BE2C (cell line): ENCODE data around the gene LMAN2L.

Source experiments
- DNase-seq: peaks from one replicate; pipeline ENCODE4 v3.0.0-alpha.2; 2020
- H3K27me3 ChIP-seq: fragments of 250-450 bp; sonication (Bioruptor Pico); 2 replicates; pipeline ENCODE4 v1.5.1; 2020; ENCODE audit warnings: mild to moderate bottlenecking
- H3K36me3 ChIP-seq: fragments of 250-450 bp; sonication (Bioruptor Pico); 2 replicates; pipeline ENCODE4 v1.5.1; 2020; ENCODE audit warnings: mild to moderate bottlenecking
- H3K4me1 ChIP-seq: fragments of 250-450 bp; sonication (Bioruptor Pico); 2 replicates; pipeline ENCODE4 v1.5.1; 2020
- H3K4me3 ChIP-seq: 2 replicates; pipeline ENCODE4 v1.5.1; 2011; ENCODE audit warnings: low read depth, low read length
- H3K9me3 ChIP-seq: fragments of 250-450 bp; sonication (Bioruptor Pico); 2 replicates; pipeline ENCODE4 v1.5.1; 2020
- TF ChIP-seq, protein P1 (sequence below): IDR thresholded peaks from 2 replicates; pipeline ENCODE4 v1.5.1; 2012; ENCODE audit warnings: mild to moderate bottlenecking, low read depth, low read length

Gene LMAN2L

DNA sequence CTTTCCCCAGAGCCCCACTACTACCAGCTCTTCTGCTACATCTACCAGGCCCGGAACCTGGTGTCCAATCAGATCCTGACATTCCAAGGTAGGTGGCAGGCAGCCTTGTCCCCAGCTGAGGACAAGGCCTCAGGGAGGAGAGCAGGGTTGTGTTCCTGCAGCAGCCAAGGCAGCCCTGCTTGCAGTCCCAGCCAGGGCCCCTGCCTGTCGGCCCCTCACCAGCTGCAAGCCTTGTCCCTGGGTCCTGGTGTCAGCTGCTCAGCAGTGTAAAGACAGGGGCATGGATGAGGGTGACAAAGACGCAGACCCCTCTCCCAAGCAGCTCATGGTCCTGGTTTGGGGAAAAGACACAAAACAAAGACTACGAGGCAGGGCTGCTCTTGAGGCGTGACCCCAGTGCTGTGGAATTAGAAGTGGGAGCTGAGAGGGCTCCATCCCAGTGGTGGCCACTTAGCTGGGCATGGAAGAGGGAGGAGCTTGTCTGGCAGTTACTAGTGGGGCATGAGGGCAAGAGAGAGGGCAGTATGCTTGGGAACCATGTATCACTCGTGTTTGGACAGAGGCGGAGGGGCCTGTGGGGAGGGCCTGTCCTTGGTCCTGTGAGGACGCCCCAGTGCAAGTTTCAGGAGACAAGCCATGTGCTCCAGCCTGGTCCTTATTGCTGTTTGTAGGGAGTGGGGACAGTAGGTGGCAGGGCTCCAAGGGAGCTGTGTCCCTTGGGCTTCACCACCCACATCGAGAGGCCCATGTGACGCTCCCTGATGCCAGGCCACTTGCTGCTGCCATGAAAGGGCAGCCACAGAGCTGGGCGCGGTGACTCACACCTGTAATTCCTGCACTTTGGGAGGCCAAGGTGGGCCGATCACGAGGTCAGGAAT lies 47.5 kb downstream of the LMAN2L start:
- no peak for DNase-seq
- no peaks in the 10 kb centered on the region for H3K9me3 ChIP-seq
- TF ChIP-seq, protein P1, sequence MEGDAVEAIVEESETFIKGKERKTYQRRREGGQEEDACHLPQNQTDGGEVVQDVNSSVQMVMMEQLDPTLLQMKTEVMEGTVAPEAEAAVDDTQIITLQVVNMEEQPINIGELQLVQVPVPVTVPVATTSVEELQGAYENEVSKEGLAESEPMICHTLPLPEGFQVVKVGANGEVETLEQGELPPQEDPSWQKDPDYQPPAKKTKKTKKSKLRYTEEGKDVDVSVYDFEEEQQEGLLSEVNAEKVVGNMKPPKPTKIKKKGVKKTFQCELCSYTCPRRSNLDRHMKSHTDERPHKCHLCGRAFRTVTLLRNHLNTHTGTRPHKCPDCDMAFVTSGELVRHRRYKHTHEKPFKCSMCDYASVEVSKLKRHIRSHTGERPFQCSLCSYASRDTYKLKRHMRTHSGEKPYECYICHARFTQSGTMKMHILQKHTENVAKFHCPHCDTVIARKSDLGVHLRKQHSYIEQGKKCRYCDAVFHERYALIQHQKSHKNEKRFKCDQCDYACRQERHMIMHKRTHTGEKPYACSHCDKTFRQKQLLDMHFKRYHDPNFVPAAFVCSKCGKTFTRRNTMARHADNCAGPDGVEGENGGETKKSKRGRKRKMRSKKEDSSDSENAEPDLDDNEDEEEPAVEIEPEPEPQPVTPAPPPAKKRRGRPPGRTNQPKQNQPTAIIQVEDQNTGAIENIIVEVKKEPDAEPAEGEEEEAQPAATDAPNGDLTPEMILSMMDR, result no peak
- H3K36me3 ChIP-seq, result no peaks in the 10 kb centered on the region
- H3K4me3 ChIP-seq, result no peak overlapping the region
- no peaks in the 10 kb centered on the region for H3K27me3 ChIP-seq
- no peaks in the 10 kb centered on the region for H3K4me1 ChIP-seq

DNA sequence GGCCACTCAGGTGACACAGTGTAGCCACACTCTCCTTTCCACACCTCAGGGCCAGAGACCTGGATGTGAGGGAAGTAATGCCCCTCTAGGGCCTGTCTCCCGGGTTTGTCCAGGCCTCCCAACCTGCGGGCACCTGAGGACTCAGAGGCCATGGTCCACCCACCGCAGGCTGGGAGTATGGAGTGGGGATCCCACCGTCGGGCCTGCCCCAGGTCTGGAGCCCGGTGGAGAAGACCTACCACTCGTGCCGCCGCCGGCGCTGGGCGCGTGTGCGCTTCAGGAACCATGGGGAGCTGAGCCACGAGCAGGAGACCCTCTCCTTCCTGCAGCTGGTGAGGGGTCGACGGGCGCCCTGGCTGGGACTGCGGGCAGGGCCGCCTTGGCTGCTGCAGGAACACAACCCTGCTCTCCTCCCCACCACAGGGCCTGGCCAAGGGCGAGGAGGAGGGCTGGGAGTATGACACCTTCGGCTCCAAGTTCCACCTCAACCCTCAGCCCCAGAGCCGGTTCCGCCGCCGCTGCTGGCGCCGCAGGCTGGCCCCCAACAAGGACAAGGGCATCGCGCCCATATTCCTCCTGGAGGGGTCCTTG lies 48.7 kb downstream of the LMAN2L start:
- TF ChIP-seq, protein P1, result no peak
- Histone ChIP-seq H3K36me3 (no peaks in the 10 kb centered on the region), H3K4me1 (peaks cover 2% of the 10 kb centered on the region; the same call in 1 of the 2 replicates), H3K27me3 (no peaks in the 10 kb centered on the region), H3K9me3 (no peaks in the 10 kb centered on the region), H3K4me3 (no peak overlapping the region)
- no peak for DNase-seq

DNA sequence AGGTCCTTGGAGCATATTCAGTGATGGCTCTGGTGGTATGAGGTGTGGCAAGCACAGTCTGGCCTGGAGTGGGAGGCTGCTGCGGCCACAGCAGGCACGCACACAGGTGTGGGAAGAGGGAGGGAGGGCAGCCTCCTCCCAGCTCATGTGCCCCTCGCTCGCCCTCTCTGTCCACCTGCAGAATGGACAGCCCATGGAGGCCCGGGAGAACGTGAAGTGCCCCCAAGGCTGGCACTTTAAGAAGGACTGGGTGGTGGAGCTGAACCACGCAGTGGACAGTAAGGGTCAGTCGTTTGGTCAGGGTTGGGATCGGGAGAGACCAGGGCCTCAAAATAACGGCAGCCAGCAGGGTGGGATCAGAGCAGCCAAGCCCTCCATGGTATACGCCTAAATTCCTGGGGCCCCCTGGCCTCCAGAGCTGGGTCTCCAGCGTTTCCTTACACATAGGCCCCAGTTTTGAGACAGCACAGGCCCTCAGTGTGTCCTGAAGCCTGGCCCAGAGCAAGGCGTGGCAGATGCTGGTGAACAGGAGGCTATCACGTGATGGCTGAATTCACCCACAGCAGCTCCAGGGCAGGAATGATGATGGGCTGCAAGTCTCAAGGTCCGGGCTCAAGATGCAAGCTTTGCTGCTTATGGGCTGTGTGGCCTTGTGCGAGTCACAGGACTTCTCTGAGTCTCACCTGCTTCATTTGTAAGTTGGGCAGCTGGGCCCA lies 49.4 kb downstream of the LMAN2L start:
- TF ChIP-seq, protein P1, result no peak
- DNase-seq, result no peak
- H3K4me1 ChIP-seq, result peaks cover 7% of the 10 kb centered on the region; the same call in 1 of the 2 replicates
- no peaks in the 10 kb centered on the region for H3K36me3 ChIP-seq
- H3K9me3 ChIP-seq, result no peaks in the 10 kb centered on the region
- H3K27me3 ChIP-seq, result no peaks in the 10 kb centered on the region
- no peak overlapping the region for H3K4me3 ChIP-seq

DNA sequence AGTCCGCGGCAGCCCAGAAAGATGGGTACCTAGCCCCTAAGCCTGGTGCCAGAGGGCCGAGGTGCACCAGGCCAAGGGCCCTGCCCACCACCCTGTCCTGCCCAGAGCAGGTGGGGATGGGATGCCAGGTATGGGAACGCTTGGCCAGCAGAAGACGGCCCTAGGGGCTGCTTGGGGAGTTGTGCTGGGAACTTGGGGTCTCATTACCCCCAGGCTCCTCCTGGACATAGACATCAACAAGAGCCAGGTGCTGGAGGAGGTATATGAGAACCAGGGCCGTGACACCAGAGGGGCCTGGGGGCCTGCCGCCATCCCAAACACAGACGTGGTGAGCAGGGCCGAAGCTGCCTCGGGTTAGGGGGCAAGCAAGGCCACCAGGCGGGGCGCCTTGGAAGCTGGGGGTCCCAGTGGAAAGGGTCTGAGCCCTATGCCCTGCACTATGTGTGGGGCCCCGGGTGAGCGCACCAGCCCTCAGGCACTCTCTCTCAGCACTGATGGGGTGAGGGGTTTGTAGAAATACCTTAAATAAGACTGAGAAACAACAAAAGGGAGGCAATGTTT lies 50.4 kb downstream of the LMAN2L start:
- TF ChIP-seq, protein P1, result no peak
- Histone ChIP-seq H3K4me3 (no peak overlapping the region), H3K27me3 (no peaks in the 10 kb centered on the region), H3K4me1 (peaks cover 7% of the 10 kb centered on the region; the same call in 1 of the 2 replicates), H3K36me3 (no peaks in the 10 kb centered on the region), H3K9me3 (no peaks in the 10 kb centered on the region)
- no peak for DNase-seq

DNA sequence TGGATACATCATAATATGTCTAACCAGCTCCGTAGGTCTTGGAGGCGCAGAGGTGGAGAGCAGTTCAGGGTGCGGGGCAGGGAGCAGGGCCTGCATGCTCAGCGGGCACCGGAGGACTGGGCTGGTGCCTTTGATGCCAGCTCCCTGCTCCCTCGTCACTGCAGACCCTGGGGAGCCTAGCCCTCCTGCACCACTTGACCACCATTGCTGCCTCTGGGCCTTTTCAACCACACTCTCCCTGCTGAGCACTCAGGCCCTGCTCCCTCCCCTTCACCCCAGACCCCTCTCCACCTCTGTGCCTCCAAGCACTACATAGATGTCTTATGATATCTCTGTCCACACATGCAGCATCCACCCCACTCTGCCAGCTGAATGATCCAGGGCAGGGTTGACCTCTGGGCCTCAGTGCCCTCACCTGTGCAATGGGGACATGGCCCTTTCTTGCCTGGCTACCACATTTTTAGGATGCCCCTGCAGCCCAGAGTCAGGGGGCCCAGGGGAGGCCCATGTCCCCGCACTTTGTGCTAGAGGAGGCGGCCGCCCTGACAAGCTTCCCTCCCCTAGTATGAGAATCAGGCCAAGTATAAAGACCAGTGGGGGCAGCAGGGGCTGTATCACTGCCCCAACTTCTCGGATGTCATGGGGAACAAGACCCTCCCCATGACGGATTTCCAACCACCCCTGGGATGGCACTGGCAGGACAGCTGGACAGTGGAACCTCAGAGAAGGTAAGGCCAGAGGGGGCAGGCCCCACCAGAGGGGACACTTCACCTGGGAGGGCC lies 51.0 kb downstream of the LMAN2L start:
- Histone ChIP-seq H3K4me1 (peaks cover 7% of the 10 kb centered on the region; the same call in 1 of the 2 replicates), H3K36me3 (no peaks in the 10 kb centered on the region), H3K27me3 (no peaks in the 10 kb centered on the region), H3K4me3 (no peak overlapping the region), H3K9me3 (no peaks in the 10 kb centered on the region)
- TF ChIP-seq, protein P1, result no peak
- DNase-seq, result no peak
